Cardiac fibroblast (primary cell): ENCODE data around the gene RNF157.

Experiments
- DNase-seq, 2 donors: peaks; one replicate each; pipeline versions ENCODE4 v3.0.0 to v3.0.0-alpha.2; 2010; ENCODE audit warnings: low read depth in 2 of 2
- H3K4me3 ChIP-seq, 2 donors: replicated peaks in 1 of 2; 1 replicate in 1 of 2; 2 replicates in 1 of 2; pipeline ENCODE4 v1.5.1; 2011; ENCODE audit warnings: low read depth in 2 of 2, low read length in 2 of 2, mild to moderate bottlenecking in 2 of 2, moderate library complexity in 1 of 2
- TF ChIP-seq, protein P1 (sequence below): IDR thresholded peaks from one replicate; pipeline ENCODE4 v1.5.1; 2011; ENCODE audit warnings: low read depth, mild to moderate bottlenecking, low read length, inconsistent platforms

Gene RNF157

DNA sequence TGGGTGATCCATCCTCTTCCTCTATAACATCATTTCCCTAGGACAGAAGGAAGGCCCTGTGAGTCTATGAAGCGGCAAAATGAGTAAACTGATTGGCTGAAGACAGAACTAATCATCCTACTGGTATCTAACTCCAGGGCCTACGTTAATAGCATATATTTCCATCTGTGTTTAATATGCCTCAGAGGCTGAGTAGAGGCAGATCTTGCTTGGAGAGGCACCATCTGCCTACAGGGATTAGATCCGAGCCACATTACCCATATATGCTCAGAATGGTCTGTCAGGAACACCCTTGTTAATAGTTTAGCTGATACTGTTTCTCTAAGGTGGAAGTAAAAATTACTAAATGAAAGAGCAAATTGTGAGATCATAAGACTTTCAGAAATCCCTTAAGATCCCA, 86.0 kb downstream of the RNF157 start:
- H3K4me3 ChIP-seq: no peak overlapping the region
- TF ChIP-seq, protein P1, sequence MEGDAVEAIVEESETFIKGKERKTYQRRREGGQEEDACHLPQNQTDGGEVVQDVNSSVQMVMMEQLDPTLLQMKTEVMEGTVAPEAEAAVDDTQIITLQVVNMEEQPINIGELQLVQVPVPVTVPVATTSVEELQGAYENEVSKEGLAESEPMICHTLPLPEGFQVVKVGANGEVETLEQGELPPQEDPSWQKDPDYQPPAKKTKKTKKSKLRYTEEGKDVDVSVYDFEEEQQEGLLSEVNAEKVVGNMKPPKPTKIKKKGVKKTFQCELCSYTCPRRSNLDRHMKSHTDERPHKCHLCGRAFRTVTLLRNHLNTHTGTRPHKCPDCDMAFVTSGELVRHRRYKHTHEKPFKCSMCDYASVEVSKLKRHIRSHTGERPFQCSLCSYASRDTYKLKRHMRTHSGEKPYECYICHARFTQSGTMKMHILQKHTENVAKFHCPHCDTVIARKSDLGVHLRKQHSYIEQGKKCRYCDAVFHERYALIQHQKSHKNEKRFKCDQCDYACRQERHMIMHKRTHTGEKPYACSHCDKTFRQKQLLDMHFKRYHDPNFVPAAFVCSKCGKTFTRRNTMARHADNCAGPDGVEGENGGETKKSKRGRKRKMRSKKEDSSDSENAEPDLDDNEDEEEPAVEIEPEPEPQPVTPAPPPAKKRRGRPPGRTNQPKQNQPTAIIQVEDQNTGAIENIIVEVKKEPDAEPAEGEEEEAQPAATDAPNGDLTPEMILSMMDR: no peak
- no peak for DNase-seq

DNA sequence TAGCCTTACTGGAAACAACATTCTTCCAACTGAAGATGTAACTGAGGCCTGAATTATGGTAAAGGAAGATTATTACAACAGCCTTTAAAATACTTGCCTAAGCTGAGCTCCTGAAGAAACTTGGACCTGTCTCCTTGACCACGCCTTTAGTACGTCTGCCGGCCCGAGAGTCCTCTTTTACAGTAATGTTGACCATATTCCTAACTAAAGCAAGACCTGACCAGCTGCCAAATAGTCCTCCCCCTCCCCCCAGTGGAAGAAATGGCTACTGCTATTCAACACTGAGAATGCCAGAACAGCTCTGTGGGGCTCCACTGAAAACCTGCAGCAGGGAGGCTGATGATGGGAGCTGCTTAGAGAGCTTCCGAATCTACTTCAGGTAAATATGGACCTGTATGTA, 86.7 kb downstream of the RNF157 start:
- TF ChIP-seq, protein P1: peak; percentile 16
- peak; percentile 22 to 44 for DNase-seq

DNA sequence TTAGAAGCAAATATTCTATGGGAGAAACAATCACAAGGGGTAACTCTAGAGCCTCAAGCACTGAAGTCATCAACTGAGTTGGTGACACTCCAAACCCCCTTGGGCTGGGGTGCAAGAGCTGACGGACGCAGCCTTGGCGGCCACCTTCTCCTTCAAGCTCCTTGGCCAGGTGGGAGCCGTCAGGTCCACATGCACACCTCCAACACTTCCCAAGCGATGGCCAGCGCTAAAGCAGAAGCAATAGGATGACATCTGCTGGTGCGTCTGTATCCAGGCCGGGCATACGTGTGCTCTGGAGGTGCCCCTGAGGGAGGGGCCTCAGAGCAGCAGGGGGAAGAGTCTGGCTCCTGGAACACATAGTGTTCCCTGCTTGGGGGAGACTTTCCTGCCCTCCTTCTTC, 87.1 kb downstream of the RNF157 start:
- no peak overlapping the region for H3K4me3 ChIP-seq
- TF ChIP-seq, protein P1: no peak

More for the DNA sequence above, 86.7 kb downstream of the RNF157 start:
- no peak overlapping the region for H3K4me3 ChIP-seq

DNA sequence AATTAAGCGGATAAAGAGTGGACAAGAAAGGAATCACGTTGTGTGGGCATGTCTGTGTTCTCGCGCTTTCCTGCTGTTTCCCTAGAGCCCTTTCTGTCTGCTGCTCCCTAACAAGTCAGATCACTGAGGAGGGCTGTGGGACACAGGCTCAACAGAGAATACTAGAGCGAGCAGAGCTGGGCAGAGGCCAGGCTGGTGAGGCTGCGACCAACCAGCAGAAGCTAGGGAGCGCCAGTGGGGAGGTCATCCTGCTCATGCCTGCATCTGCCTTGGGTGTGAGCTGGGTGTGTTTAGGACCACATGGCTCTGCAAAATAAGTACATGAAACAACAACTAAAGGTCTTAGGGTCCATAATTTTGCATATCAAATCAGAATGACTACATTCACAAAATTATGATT, 87.7 kb downstream of the RNF157 start:
- H3K4me3 ChIP-seq: no peak overlapping the region
- DNase-seq: no peak
- TF ChIP-seq, protein P1: no peak

More for the DNA sequence above, 87.1 kb downstream of the RNF157 start:
- DNase-seq: no peak

DNA sequence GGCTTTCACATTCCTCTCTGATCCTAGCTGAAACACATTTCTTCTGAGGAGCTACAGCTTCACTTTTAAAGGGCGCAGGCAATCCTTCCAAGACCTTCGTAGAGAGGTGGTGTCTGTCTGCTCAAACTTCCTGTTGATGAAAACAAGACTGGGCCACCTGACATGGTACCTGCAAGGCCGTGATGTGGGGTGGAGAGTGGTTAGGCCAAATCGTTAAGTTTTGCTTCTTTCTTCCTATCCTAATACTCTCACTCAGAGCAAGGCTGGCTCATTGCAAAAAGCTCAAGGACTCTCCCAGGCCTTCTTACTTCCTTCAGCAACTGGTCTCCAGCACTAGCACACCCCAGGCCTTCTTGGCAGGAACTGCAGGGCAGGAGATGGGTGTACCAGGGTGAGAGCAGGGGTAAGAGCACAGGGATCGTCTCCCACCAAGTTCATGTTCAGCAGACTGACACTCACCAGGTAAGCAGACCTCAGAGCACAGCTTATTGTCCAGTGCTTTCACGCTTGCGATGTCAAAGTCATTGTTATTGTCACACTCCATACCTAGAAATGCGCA, 88.3 kb downstream of the RNF157 start:
- no peak overlapping the region for H3K4me3 ChIP-seq
- DNase-seq: no peak
- TF ChIP-seq, protein P1: no peak

DNA sequence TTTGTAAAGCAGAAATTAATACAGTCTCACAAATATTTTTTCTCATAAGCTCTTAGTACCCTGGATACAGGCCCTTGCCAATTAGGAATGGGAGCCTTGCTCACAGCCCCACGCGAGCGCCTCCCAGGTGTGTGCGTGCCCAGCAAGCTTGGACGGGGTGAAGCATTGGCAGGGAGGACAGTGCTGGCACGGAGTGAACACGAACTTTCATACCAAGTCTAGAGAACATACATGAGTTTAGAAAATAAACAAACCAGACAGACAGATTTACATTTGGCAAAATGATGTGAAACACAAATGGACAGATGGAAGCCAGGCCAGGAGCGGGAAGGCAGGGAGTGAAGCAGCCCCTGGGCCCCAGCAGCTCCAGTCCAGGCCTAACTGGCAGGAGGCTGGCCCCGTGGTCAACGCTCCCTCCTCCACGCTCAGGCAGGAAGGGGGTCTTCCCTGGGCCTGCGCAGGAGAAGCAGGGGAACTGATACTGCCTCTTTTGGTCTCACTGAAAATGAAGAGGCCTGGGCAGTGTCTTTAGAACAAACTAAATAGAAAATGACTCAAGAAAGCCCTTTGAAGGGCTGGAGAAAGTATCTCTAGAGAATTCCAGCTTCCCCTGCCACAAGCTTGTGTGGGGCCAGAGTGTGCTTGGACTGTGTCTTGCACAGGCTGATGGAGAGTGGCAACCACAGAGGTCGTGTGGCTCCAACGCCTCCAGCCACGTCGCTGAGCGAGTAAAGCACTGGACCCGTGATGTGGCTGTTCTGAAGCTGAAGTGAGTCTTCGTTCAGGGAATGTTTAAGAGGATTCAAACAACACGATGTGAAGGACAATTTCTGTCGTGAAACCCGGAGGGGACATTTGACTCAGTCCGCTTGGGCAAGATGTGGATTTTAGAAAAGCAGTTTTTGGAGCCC, 89.3 kb downstream of the RNF157 start:
- DNase-seq: no peak
- TF ChIP-seq, protein P1: no peak
- no peak overlapping the region for H3K4me3 ChIP-seq
